Stomach smooth muscle (tissue), 2 donors: ENCODE measurements around the gene NT5DC3.

Experiments
- H3K27ac ChIP-seq: one replicate; pipeline ENCODE4 v1.7.0; 2013; ENCODE audit warnings: mild to moderate bottlenecking, low read length, inconsistent platforms
- H3K27me3 ChIP-seq, 2 donors: one replicate each; pipeline ENCODE4 v1.7.0; 2013; ENCODE audit warnings: low read length in 2 of 2; ENCODE audit not compliant: insufficient read depth in 2 of 2, control insufficient read depth in 1 of 2
- H3K36me3 ChIP-seq, 2 donors: one replicate each; pipeline ENCODE4 v1.7.0; 2013; ENCODE audit warnings: low read length in 2 of 2; ENCODE audit not compliant: control insufficient read depth in 2 of 2, insufficient read depth in 2 of 2
- H3K4me1 ChIP-seq: one replicate; pipeline ENCODE4 v1.7.0; 2013; ENCODE audit warnings: low read length; ENCODE audit not compliant: control insufficient read depth, insufficient read depth
- H3K4me3 ChIP-seq, 2 donors: one replicate each; pipeline ENCODE4 v1.7.0; 2013; ENCODE audit warnings: low read length in 2 of 2
- H3K9ac ChIP-seq, 2 donors: one replicate each; pipeline ENCODE4 v1.7.0; 2013; ENCODE audit warnings: low read length in 2 of 2, mild to moderate bottlenecking in 1 of 2
- H3K9me3 ChIP-seq, 2 donors: one replicate each; pipeline ENCODE4 v1.7.0; 2013; ENCODE audit warnings: low read length in 2 of 2; ENCODE audit not compliant: control insufficient read depth in 2 of 2
- donor health status: healthy.
- donor health status: Pancreatic carcinoma.

The NT5DC3 gene

DNA sequence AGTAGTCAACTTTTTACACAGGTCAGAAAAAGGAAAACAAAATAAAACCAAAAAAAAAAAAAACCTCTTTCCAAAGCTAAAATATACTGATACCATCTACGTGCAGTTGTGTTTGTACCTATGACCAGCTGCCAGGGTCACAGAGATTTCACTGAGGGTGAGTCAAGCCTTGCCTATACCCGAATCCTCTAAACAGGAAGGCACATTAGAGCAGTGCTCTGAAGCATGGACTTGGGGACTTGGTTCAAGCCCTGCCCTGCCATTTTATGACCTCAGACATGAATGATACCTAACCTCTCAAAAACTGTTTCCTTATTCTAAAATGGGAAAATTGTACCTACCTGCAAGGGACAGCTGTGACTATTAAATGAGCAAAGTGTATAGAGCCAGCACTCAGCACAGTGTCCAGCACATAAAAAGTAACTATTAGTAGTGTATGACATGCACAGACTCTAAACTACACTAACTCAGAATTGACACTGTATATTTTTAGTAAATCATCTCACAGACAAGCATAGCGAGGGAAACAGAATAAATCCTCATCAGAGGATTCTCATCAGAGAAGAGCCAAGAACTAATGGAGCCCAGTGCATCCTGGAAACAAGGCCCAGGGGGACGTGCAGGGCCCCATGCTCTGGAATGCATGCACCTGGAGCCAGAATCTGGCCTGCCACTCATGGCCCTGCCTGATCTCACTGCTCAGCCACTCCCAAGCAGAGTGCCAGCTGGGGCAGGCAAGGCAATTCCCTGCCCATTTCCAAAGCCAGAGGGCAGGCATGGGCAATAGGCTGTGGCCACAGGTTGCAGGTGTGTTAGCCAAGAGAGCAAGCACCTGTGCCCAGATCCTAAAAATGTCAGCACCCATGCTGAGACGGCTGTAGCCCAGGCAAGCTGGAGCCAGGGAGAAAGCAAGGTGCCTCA lies 57.0 kb downstream of the NT5DC3 start:
- no peaks in the 10 kb centered on the region for H3K9me3 ChIP-seq
- no peak overlapping the region for H3K27ac ChIP-seq
- no peak overlapping the region for H3K9ac ChIP-seq
- H3K36me3 ChIP-seq: peaks cover 44 to 45% of the 10 kb centered on the region in 2 donors
- no peaks in the 10 kb centered on the region for H3K4me1 ChIP-seq
- H3K27me3 ChIP-seq: no peaks in the 10 kb centered on the region
- H3K4me3 ChIP-seq: no peak overlapping the region

DNA sequence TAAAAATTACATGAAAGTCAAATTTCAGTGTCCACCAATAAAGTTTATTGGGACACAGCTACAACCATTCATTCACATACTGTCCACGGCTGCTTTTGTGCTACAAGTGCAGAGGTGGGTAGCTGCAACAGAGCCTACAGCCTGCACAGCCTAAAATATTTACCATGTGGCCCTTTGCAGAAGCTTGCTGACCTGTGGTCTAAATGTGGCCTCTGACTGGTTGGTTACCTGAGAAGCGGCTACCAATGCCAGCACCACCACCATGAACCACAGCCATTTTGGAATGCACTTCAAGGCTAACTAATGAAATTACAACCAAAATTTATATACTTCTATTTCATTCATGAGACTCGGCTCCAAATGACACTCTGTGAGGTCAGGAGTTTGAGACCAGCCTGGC lies 58.6 kb downstream of the NT5DC3 start:
- H3K9me3 ChIP-seq: no peaks in the 10 kb centered on the region
- no peak overlapping the region for H3K9ac ChIP-seq
- H3K36me3 ChIP-seq: peaks cover 45 to 48% of the 10 kb centered on the region in 2 donors
- H3K4me1 ChIP-seq: no peaks in the 10 kb centered on the region
- H3K27ac ChIP-seq: no peak overlapping the region
- H3K27me3 ChIP-seq: no peaks in the 10 kb centered on the region
- H3K4me3 ChIP-seq: no peak overlapping the region

GRCh38 chr12:103780992-103781391 lies 60.0 kb downstream of the NT5DC3 start:
- Histone ChIP-seq H3K27me3 (no peaks in the 10 kb centered on the region), H3K9me3 (no peaks in the 10 kb centered on the region), H3K27ac (no peak overlapping the region), H3K36me3 (peaks cover 52% of the 10 kb centered on the region in 2 donors), H3K4me3 (no peak overlapping the region), H3K4me1 (no peaks in the 10 kb centered on the region), H3K9ac (no peak overlapping the region)

- H3K4me1 ChIP-seq: no peaks in the 10 kb centered on the region
- H3K4me3 ChIP-seq: no peak overlapping the region
- H3K9me3 ChIP-seq: no peaks in the 10 kb centered on the region
- no peaks in the 10 kb centered on the region for H3K27me3 ChIP-seq
- H3K9ac ChIP-seq: no peak overlapping the region
- peaks cover 52 to 55% of the 10 kb centered on the region in 2 donors for H3K36me3 ChIP-seq
- no peak overlapping the region for H3K27ac ChIP-seq
Observed at GRCh38 chr12:103780093-103780440, 61.0 kb downstream of the NT5DC3 start.

- Histone ChIP-seq H3K27ac (no peak overlapping the region), H3K27me3 (no peaks in the 10 kb centered on the region), H3K9ac (no peak overlapping the region), H3K9me3 (no peaks in the 10 kb centered on the region), H3K36me3 (peaks cover 48 to 52% of the 10 kb centered on the region in 2 donors), H3K4me1 (no peaks in the 10 kb centered on the region), H3K4me3 (no peak overlapping the region)
Observed at GRCh38 chr12:103779410-103780092, 61.5 kb downstream of the NT5DC3 start.

DNA sequence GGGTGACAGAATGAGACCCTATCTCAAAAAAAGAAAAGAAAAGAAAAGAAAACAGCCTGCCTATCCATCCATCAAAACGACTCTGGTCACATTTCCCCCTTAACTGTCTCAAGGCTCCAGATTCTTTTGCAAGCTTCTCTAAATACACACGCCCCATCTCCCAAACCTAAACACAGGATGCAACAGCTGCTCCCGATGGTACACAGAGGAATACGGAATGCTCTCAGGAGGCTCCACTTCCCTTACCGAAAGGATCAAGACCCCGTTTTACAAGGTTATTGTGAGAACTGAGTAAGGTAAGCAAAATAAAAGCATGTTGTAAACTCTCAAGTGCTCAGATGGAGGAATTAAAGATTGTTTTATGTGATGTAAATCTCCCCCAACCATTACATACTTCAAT lies 62.3 kb downstream of the NT5DC3 start:
- H3K36me3 ChIP-seq: peaks cover 43 to 45% of the 10 kb centered on the region in 2 donors
- no peaks in the 10 kb centered on the region for H3K4me1 ChIP-seq
- H3K27ac ChIP-seq: no peak overlapping the region
- H3K4me3 ChIP-seq: no peak overlapping the region
- no peaks in the 10 kb centered on the region for H3K9me3 ChIP-seq
- no peak overlapping the region for H3K9ac ChIP-seq
- H3K27me3 ChIP-seq: no peaks in the 10 kb centered on the region

DNA sequence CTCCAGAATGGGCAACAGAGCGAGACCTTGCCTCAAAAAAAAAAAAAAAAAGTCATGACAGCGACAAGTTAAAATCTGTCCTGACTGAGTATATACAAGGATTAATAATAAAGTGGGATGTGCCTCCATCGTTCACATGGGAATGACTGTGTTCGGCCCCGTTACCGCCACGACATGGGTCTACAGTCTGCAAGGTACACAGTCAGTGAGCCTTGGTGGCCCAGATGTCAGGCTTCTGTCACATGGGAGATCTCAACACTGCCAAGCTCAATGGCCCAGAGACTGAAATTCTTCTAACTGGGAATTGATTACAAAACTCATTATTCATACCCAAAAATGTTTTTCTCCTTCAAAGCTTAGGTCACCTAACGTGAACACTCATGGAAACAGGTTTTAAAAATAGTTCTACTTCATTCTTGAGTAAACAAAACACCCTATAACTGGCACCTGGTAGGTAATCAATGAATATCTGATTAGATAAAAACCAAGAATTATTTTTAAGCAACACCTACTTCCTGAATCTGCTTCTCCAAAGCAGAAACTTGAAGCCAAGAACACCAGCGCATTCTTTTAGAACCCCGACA lies 66.0 kb downstream of the NT5DC3 start:
- H3K27me3 ChIP-seq: no peaks in the 10 kb centered on the region
- peaks cover 37 to 46% of the 10 kb centered on the region in 2 donors for H3K36me3 ChIP-seq
- H3K9ac ChIP-seq: no peak overlapping the region
- peaks cover 20% of the 10 kb centered on the region for H3K4me1 ChIP-seq
- no peaks in the 10 kb centered on the region for H3K9me3 ChIP-seq
- no peak overlapping the region for H3K27ac ChIP-seq
- no peak overlapping the region for H3K4me3 ChIP-seq

DNA sequence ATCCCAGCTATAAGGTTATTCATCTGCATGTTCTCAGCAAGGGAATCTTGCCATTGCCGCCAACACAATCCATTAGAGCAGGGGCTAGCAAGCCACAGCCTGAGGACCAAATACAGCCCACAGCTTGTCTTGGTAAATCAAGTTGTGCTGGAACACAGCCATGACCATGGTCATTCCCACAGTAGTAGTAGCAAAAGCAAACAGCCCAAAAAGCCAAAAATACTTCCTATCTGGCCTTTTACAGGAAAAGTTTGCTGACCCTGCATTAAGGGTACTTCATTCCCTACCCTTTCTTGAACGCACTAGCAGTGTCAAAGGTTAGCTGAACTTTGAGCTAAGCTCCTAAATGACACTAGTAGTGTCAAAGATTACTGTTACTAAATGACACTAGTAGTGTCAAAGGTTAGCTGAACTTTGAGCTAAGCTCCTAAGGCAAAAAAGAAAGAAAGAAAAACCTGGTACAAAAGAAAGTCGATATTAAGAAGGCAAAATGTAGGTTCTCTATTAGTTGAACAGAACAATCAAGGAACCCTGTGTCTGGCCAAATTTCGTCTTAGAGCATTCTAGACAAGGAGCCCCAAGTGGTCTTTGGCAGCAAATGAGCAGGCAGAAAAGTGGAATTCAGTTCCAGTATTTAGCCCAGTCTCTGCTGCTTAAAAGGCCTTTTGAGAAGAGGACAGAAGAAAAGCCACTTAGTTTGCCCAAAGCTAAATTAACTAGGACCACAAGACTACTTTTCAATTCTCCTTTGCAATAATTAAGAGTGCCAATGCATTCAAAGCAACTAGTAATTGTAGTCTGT lies 67.7 kb downstream of the NT5DC3 start:
- Histone ChIP-seq H3K36me3 (peaks cover 36 to 45% of the 10 kb centered on the region in 2 donors), H3K9me3 (no peaks in the 10 kb centered on the region), H3K27ac (no peak overlapping the region), H3K4me3 (peak overlapping the region in 1 of 2 donors; percentile 8), H3K4me1 (peaks cover 20% of the 10 kb centered on the region), H3K9ac (no peak overlapping the region), H3K27me3 (no peaks in the 10 kb centered on the region)

DNA sequence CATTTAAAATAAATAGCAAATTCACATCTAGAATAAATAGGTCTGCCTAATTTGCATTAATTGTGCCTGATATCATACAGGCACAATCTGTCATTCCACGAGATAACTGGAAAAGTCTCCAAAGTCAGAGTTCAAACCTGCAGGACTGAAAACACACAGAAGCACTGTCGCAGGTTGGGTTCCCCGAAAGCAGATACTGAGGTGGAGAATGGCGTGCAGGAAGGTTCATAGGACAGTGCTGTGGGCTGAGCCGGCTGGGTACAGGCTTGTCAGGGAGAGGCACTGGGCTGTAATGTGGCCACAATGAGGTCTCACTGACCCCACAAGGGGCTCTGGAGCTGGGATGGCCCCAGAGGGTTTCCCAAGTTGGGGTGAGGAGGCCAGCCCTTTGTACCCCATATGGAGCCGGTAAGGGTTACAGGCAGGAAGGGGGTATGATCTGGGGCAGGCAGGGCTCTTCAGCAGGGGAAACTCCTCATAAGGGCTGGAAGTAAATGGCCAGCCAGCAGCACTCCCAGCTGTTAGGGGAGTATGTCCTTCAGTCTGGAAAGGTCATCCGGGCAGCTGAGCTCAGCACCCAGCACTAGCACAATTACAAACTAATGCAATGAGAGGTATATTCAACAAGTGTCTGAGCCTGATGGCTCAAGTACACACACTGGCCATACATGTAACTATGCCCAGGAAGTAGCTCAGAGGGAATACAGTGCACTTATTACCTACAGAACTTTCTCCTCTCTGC lies 68.5 kb downstream of the NT5DC3 start:
- Histone ChIP-seq H3K27me3 (no peaks in the 10 kb centered on the region), H3K4me3 (peak overlapping the region in 1 of 2 donors; percentile 8), H3K9me3 (no peaks in the 10 kb centered on the region), H3K36me3 (peaks cover 34 to 41% of the 10 kb centered on the region in 2 donors), H3K9ac (peak overlapping the region in 1 of 2 donors; percentile 5), H3K4me1 (peaks cover 20% of the 10 kb centered on the region), H3K27ac (peak overlapping the region; percentile 31)

GRCh38 chr12:103771466-103771865 lies 69.6 kb downstream of the NT5DC3 start:
- H3K4me1 ChIP-seq: peaks cover 20% of the 10 kb centered on the region
- no peak overlapping the region for H3K4me3 ChIP-seq
- peaks cover 29 to 37% of the 10 kb centered on the region in 2 donors for H3K36me3 ChIP-seq
- no peaks in the 10 kb centered on the region for H3K27me3 ChIP-seq
- H3K9me3 ChIP-seq: no peaks in the 10 kb centered on the region
- H3K9ac ChIP-seq: no peak overlapping the region
- no peak overlapping the region for H3K27ac ChIP-seq
